Esophagus squamous epithelium (tissue), 5 donors: ENCODE data around the gene GDPD1. TPM values are rescaled to one million over a fixed set of nuclear protein-coding genes. Genes with fewer than 3 reads are reported as not detected.
"Not testable (repeated sequence)": the region's sequence is repeated elsewhere in the genome, so short reads cannot be mapped to it uniquely, and the experiment has no call there.

ENCODE experiments used
- DNase-seq: peaks from one replicate; lab custom pipeline; 2025; lab: John Stamatoyannopoulos, UW
- H3K27ac ChIP-seq, 4 donors: fragments of 200-600 bp; sonication (generic); one replicate each; pipeline ENCODE4 v1.5.1; 2016 to 2019; ENCODE audit warnings: mild to moderate bottlenecking in 1 of 4
- H3K27me3 ChIP-seq, 4 donors: fragments of 200-600 bp; sonication (generic); 1 replicate in 3 of 4; 2 replicates in 1 of 4; pipeline versions ENCODE4 v1.5.1 to v1.6.0; 2017 to 2021; ENCODE audit warnings: antibody characterized with exemption in 1 of 4
- H3K36me3 ChIP-seq, 3 donors: fragments of 200-600 bp; sonication (generic); one replicate each; pipeline ENCODE4 v1.5.1; 2016 to 2019
- H3K4me1 ChIP-seq, 3 donors: fragments of 200-600 bp; sonication (generic); one replicate each; pipeline ENCODE4 v1.5.1; 2017 to 2019
- H3K4me3 ChIP-seq, 4 donors: fragments of 200-600 bp; sonication (generic); 1 replicate in 3 of 4; 2 replicates in 1 of 4; pipeline ENCODE4 v1.5.1; 2016 to 2019; ENCODE audit warnings: mild to moderate bottlenecking in 2 of 4, moderate library complexity in 1 of 4
- H3K9me3 ChIP-seq, 3 donors: fragments of 200-600 bp; sonication (generic); one replicate each; pipeline ENCODE4 v1.5.1; 2016 to 2019
- POLR2A ChIP-seq, 4 donors: fragments of 450-650 bp; IDR thresholded peaks; one replicate each; pipeline ENCODE4 v1.6.1; 2017; ENCODE audit warnings: antibody characterized with exemption in 4 of 4, mild to moderate bottlenecking in 4 of 4, moderate library complexity in 3 of 4
- WGBS, 2 donors: methylation state at CpG; one replicate each; pipeline ENCODE4 v1.1.5; 2018; 5-methylcytosine and 5-hydroxymethylcytosine counted together
- intact Hi-C: fragments of 100-400 bp; cut with DNase I; formaldehyde crosslinking; loops from one replicate; pipeline ENCODE4 v1.15.0; 2022
- total RNA-seq, 4 donors: library from RNA; depleted of rRNA; stranded (reverse); fragments of >200 nt; gene quantifications; one replicate each; pipeline ENCODE4 v1.1.0, GENCODE V29; 2016
- TF ChIP-seq, protein P1 (sequence below), 6 experiments: fragments of 450-650 bp in 4 of 6; fragments of 200-600 bp in 2 of 6; sonication (generic) in 2 of 6; IDR thresholded peaks; one replicate each; pipeline ENCODE4 v1.5.1; 2016 to 2019; ENCODE audit warnings: antibody characterized with exemption in 6 of 6, mild to moderate bottlenecking in 4 of 6, moderate library complexity in 4 of 6
- donor health status: DM: yes; HTN: yes; CAD: no.

The GDPD1 gene
- total RNA-seq, 4 donors from 2014 or later, result 0.59 to 2.0 (median 1.9) TPM; not detected in 1

DNA sequence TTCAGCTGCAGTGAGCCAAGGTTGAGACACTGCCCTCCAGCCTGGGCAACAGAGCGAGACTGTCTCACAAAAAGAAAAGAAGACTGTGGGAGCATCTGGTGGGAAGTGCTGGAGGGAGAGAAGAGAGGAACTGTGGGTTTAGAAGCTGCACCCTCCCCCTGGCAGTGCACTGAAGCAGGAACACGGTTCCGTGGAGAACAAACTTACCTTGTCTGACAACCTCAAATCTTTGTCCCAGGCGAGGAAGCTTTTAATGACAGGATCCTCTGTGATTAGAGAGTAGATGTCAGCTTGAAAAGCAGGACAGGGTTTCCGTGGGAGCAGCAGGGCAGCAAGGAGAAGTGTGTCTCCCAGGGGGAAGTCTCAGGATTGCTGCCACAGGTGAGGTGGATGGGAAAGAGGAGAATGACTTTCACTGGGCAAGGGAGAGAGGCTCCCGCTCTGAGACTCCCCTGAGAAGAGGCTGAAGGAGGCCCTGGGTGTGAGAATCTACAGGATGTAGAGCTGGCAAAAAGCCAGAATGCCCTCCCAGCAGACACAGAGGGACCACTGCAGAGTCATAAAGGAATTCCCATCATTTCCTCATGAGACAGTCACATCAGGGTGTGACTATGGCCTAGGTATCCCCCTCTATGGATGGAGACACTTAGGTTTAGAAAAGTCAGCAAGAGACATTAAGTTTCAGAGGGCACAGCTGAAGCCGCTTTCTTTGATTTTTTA is 41.9 kb upstream of the GDPD1 start:
- no peaks in the 10 kb centered on the region for H3K4me1 ChIP-seq
- no peaks in the 10 kb centered on the region for H3K27me3 ChIP-seq
- intact Hi-C loops, result no loop called here
- no peak for TF ChIP-seq POLR2A (IDR thresholded peaks at IDR 0.05)
- TF ChIP-seq, protein P1, sequence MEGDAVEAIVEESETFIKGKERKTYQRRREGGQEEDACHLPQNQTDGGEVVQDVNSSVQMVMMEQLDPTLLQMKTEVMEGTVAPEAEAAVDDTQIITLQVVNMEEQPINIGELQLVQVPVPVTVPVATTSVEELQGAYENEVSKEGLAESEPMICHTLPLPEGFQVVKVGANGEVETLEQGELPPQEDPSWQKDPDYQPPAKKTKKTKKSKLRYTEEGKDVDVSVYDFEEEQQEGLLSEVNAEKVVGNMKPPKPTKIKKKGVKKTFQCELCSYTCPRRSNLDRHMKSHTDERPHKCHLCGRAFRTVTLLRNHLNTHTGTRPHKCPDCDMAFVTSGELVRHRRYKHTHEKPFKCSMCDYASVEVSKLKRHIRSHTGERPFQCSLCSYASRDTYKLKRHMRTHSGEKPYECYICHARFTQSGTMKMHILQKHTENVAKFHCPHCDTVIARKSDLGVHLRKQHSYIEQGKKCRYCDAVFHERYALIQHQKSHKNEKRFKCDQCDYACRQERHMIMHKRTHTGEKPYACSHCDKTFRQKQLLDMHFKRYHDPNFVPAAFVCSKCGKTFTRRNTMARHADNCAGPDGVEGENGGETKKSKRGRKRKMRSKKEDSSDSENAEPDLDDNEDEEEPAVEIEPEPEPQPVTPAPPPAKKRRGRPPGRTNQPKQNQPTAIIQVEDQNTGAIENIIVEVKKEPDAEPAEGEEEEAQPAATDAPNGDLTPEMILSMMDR (IDR thresholded peaks at IDR 0.05), result no peak
- whole genome bisulfite sequencing, 2 donors, result 79 to 88% methylated on average over 7 of the region's 7 CpGs
- H3K27ac ChIP-seq, result no peak overlapping the region
- H3K9me3 ChIP-seq, result no peaks in the 10 kb centered on the region
- no peak for DNase-seq
- peaks cover 0 to 5% (median 0%) of the 10 kb centered on the region in 3 donors for H3K36me3 ChIP-seq
- no peak overlapping the region for H3K4me3 ChIP-seq

GRCh38 chr17:59179601-59180000 is 40.7 kb upstream of the GDPD1 start:
- intact Hi-C loops, H3K9me3 ChIP-seq, H3K27me3 ChIP-seq, H3K27ac ChIP-seq, H3K4me1 ChIP-seq, DNase-seq, H3K4me3 ChIP-seq, H3K36me3 ChIP-seq: not testable (repeated sequence)
- 93 to 97% methylated on average over 11 of the region's 11 CpGs for WGBS, 2 donors

- Histone ChIP-seq H3K4me3 (no peak overlapping the region), H3K27me3 (no peaks in the 10 kb centered on the region), H3K27ac (no peak overlapping the region), H3K9me3 (no peaks in the 10 kb centered on the region), H3K4me1 (no peaks in the 10 kb centered on the region), H3K36me3 (no peaks in the 10 kb centered on the region)
- DNase-seq, result no peak
- TF ChIP-seq, protein P1 (IDR thresholded peaks at IDR 0.05), result no peak
- TF ChIP-seq POLR2A (IDR thresholded peaks at IDR 0.05), result no peak
- 95 to 96% methylated on average over 9 of the region's 9 CpGs for WGBS, 2 donors
- intact Hi-C loops, result no loop called here
Observed at GRCh38 chr17:59180626-59181025, 39.7 kb upstream of the GDPD1 start.

DNA sequence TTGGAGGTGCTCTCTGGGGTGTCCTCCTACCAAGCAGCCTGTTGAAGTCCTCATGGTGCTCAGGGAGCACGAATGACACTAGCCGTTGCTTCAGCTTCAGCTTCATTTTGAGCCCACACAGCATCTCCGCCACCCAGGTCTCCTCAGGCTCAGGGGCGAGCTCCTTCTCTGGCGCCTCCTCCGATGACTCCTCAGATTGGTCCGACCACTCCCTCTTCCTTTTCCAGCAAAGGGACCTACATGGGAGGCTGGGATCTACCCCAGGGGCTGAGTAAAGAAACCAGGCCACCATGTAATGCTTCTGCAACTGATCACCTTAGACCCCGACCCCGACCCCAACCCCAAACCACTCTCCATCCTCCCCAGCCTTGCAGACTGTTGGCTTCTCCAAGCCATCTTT is 38.8 kb upstream of the GDPD1 start:
- Histone ChIP-seq H3K27me3 (no peaks in the 10 kb centered on the region), H3K27ac (no peak overlapping the region), H3K4me3 (no peak overlapping the region), H3K4me1 (no peaks in the 10 kb centered on the region), H3K9me3 (no peaks in the 10 kb centered on the region), H3K36me3 (no peaks in the 10 kb centered on the region)
- DNase-seq, result no peak
- 94 to 100% methylated on average over 9 of the region's 9 CpGs for WGBS, 2 donors
- TF ChIP-seq, protein P1 (IDR thresholded peaks at IDR 0.05), result no peak
- TF ChIP-seq POLR2A (IDR thresholded peaks at IDR 0.05), result no peak
- intact Hi-C loops, result no loop called here

GRCh38 chr17:59185997-59186396 is 34.3 kb upstream of the GDPD1 start:
- Histone ChIP-seq H3K27me3 (no peaks in the 10 kb centered on the region), H3K4me3 (no peak overlapping the region), H3K9me3 (no peaks in the 10 kb centered on the region), H3K36me3 (no peaks in the 10 kb centered on the region), H3K27ac (no peak overlapping the region), H3K4me1 (no peaks in the 10 kb centered on the region)
- no peak for TF ChIP-seq POLR2A (IDR thresholded peaks at IDR 0.05)
- TF ChIP-seq, protein P1 (IDR thresholded peaks at IDR 0.05), result no peak
- DNase-seq, result no peak
- intact Hi-C loops, result no loop called here
